GM18951 (cell line): ENCODE results near the gene VMAC.

ENCODE experiments used
- POLR2A ChIP-seq: IDR thresholded peaks from 4 replicates; pipeline ENCODE4 v1.6.1; 2011; ENCODE audit warnings: mild to moderate bottlenecking; ENCODE audit not compliant: insufficient read length, insufficient read depth; ENCODE audit errors: extremely low read depth
- in situ Hi-C: fragments of 300-500 bp; cut with MboI; formaldehyde crosslinking; loops from one replicate; pipeline ENCODE4 v1.12.0; 2022; ENCODE audit warnings: low sequenced_read_pairs, mixed read lengths, inconsistent platforms; ENCODE audit not compliant: unreplicated experiment

VMAC gene

DNA sequence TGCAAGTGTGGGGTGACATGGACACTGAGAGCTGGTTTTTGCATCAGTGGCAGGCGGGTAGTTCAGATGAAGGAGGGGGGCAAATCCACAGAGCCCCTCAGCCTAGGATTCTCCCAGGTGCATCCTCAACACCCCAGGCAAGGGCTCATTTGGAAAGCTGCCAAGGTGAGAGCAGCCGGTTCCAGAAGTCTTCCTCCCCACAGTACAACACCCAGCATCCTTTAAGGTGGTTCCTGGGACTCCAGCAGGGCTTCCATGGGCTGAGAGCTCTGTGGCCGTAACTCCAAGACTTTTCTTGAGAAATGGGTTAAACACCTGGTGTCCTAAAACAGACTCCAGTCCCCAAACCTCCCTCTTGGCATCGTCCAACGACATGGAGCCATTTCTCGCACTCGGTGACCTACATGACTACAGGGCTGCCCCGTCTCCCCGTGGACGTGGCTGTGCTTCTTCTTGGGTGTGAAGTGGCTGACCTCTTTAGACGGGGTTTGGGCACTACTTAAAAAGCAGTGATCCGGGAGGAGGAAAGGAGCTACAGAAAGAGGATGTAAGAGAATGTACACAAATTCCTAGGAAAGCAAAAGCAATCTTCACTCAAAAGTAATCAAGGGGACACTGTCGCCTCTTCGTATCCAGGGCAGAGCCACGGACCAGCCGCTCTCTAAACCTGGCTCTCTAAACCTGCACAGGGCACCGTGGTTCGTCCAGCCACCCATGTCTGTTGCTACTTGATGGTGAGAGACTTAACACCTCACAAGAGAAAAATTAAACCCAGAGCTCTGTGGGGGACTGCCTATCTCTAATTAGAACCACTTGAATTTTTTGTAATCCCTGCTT, 47.7 kb downstream of the VMAC start:
- no peak for TF ChIP-seq POLR2A
- in situ Hi-C loops, result no loop called here

DNA sequence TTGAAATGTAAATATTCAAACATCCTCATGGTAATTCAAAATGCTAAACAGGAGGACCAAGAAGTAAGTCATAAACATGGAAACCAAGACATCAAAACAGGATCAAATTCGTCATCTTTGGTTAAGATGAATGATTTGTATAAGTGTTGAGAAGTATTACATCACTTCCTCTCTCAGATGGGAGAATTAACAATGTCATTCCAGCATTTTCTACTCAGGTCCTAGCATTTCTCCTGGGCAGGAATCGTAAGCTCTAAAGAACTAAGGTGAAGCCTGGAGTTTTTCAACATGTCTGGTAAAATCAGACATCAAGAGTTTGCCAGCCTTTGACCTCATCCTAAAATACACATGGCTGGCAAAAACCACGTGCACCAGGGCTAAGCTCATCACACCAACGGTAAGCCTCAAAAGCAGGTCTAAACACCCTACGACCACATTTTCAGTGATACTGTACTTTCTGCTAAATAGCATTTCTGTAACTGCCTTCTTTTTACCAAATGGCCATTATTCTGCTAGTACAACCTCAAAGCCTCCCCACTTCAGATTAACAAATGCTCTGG, 48.4 kb downstream of the VMAC start:
- TF ChIP-seq POLR2A, result no peak
- in situ Hi-C loops, result no loop called here

DNA sequence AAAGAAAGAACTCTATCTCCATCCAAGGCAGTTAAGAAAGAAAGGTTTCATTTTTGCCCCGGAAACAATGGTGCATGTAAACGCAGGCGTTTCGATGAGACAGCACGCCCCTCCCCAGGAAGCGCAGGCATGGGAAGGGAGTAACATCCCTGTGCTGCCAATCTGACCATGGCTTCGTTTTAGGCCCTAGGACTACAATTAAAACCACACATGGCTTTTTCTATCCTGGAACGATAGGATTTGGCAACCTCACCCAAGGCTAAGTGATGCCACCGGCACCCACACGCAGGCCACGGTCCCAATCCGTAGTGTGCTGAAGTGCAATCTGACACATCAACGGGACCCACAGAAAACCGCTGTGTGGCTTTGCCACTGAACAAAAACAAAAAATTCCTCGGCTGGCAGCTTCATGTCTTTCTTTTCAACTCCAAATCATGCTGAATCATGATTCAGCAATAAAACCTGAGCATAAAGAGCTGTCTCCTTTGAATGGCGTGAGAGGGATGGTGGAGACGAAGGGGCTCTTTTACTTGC, 49.1 kb downstream of the VMAC start:
- in situ Hi-C loops, result no loop called here
- TF ChIP-seq POLR2A, result no peak

DNA sequence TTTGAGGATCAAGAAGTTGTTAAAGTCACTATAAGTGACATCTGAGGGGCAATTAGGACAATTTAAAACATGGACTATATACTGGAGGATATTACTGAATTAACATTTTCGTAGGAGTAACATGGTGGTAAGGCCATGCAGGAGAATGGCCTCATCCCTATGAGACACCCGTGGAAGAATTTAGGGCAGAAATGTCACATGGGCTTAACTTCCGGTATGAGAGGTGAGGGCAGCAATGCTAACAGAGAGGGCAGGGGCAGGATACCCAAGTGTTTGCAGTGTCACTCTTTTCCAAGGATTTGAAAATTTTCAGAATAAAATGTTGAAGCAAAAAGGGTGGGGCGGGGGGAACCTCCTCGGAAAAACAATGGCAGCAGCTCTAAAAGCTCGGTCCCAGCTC, 49.6 kb downstream of the VMAC start:
- no peak for TF ChIP-seq POLR2A
- in situ Hi-C loops, result no loop called here

DNA sequence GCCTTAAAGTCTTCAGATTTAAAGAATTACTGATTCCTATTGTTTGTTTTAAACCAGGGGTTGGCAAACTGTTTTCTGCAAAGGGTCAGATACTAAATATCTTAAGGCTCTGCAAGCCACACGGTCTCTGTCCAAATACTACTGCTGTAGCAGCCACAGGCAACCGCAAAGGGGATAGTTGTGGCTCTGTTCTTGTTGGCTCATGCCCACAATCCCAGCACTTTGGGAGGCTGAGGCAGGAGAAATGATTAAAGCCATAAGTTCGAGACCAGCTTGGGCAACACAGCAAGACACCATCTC, 50.9 kb downstream of the VMAC start:
- no peak for TF ChIP-seq POLR2A
- in situ Hi-C loops, result no loop called here

DNA sequence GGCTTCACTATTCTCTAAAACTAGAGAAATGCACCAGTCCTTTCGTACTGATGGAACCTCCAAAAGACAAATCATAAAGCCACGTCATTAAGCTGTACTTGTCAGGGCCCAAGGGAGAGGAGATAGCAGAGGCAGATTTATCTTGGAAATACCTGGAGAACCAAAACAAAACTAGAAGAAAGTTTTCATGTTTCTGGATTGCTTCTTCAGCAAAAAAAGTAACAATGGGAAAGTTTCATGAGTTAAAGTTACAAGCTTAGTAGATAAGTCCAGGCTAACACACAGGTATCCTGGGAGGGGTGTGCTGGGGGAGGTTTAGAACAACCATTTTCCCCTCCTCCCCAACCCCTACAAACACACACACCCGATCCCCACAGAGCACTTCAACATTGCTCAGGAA, 51.7 kb downstream of the VMAC start:
- in situ Hi-C loops, result no loop called here
- TF ChIP-seq POLR2A, result no peak

DNA sequence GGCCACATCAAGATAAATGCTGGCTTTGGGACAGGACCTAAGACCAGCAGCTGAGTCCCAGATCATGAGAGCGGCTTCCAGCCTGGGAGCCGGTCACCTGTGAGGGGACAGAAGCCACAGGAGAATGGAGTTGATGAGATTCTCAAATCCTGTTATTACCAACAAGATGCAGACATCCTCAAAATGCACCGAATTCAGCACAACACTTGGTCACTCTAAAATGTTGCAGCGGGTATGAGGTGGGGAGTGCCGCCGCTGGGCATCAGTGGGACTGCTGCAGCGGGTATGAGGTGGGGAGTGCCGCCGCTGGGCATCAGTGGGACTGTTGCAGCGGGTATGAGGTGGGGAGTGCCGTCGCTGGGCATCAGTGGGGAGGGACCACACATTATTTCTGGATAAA, 52.1 kb downstream of the VMAC start:
- in situ Hi-C loops, result no loop called here
- no peak for TF ChIP-seq POLR2A

DNA sequence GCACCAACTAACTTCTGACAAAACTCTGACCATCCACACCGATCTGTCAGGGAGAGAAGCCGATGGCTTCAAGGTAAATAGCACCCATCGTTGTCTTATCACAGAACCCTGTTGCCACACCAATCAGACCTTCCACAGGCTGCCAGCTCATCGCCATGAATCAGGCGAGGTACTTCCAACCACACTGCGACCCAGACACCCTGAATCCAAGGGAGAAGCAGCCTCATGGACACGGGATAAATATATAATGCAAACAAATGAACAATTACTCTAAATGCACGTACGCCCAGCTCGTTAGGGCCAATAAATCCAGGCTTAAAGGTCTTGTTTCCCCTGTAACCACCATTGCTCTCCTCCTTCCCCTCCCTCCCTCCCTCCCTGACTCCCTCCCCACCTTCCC, 52.5 kb downstream of the VMAC start:
- TF ChIP-seq POLR2A, result no peak
- in situ Hi-C loops, result no loop called here

DNA sequence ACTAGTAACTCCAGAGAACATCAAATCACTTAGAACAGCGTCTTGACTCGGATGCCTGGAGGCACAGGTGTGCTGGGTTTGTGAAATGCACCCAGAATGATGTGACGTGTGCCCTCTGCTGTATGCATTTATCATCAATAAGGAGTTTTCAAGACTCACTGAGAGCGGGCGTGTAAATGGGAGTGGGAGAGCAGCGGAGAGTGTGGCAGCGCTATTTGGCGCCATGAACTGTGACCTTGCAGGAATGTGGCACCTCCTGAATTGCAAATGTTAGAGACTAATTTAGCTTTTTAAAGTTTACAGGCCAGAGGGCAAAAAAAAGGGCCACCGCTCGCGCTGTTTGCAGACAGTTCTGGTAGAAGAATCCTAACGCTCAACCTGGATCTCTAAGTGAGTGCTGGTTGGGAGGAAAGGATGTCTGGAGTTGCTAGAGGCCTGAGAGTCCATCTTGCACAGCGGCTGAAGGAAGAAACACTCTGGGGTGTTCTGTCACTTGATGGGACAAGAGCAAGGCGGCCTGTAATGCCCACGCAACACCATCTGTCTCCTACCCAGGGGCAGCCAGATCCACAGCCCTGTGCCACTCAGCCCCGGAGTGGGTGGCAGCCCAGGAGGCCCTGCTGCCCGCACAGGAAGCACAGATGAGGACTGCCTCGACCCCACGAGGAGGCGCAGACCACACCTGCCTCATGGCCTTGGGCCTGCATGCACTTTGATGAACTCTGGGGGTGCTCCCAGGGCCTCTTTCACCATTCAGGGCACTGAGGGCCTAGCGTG, 53.6 kb downstream of the VMAC start:
- in situ Hi-C loops, result no loop called here
- TF ChIP-seq POLR2A, result no peak

DNA sequence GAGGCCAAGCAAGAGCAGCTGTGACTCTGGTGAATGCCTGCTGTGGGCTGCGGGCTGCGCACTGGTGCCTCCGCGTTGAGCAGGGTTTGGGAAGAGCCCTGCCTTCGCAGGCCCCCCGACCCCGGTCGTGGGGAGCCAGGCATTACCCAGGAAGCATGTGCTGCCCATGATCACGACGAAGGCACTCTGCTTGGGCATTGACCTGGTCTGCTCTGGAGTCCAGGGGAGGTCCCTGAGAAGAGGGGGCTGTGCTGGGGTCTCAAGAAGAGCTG, 54.1 kb downstream of the VMAC start:
- in situ Hi-C loops, result no loop called here

DNA sequence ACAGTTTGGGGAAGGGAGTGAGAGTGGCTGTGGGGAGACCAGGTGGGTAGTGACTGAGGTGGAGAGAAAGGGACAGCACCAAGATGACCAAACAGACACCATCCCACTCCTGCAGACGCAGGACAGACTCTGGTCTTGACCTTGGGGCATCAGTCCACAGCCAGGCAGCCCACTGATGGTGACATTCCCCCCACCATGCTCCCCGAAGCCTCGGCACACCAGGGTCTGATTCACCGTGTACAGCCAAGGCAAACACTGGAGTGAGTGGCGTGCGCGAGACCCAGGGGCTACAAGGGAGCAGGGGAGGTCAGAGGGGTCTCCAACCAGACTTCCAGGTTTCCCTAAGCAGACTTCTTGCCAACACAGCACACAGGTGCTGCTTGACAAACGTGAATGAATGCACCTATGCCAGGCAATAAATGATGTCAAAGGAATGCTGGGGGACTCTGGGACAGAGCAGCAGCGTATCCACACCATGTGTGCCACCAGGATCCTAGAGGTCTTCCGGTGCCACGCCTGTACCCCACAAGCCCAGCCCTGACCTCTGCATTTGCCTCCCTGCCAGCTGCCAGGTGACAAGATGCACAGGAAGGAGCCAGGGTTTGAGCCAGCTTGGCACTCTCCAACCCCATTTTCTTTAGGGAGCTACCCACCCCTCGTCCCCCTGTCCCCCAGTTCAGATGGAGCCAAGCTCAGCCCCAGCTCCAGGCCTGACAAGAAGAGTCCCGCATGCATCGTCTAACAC, 54.8 kb downstream of the VMAC start:
- TF ChIP-seq POLR2A, result no peak
- in situ Hi-C loops, result no loop called here

More for the DNA sequence above, 54.1 kb downstream of the VMAC start:
- TF ChIP-seq POLR2A, result no peak
